RPMI7951 (cell line): Measurements from ENCODE around the gene MARF1. TPM values are rescaled to one million over a fixed set of nuclear protein-coding genes. Genes with fewer than 3 reads are reported as not detected.
A peak's percentile ranks its signal among the peaks of the same experiment; 100 is the strongest.
"Not testable (repeated sequence)": the region's sequence is repeated elsewhere in the genome, so short reads cannot be mapped to it uniquely, and the experiment has no call there.

Source experiments
- DNase-seq: peaks from one replicate; pipeline ENCODE4 v3.0.0-alpha.2; 2012; ENCODE audit warnings: low read depth
- total RNA-seq: library from RNA; depleted of rRNA; stranded (reverse); fragments of >200 nt; shearing (Covaris generic); gene quantifications from 2 replicates; pipeline ENCODE4 v1.2.3, GENCODE V29; 2014; rRNA removed

Gene MARF1
- total RNA-seq: 8.7 and 11.9 TPM in 2 replicates

GRCh38 chr16:15643048-15643945 lies at the start of gene MARF1:
Gene MARF1, minus strand, starts transcription at chr16:15643154. Its CDS starts 3,921 bp downstream, at chr16:15639233.
- peak; percentile 91 for DNase-seq

- not testable (repeated sequence) for DNase-seq
These were observed 49.6 kb upstream of the MARF1 start for GRCh38 chr16:15692508-15692907.

GRCh38 chr16:15691046-15691445 lies 48.1 kb upstream of the MARF1 start:
- no peak for DNase-seq

GRCh38 chr16:15690296-15690695 lies 47.3 kb upstream of the MARF1 start:
- no peak for DNase-seq

GRCh38 chr16:15689290-15689689 lies 46.3 kb upstream of the MARF1 start:
- DNase-seq: no peak

- no peak for DNase-seq
These were observed 43.3 kb upstream of the MARF1 start for GRCh38 chr16:15686287-15686686.

- peak; percentile 76 for DNase-seq
These were observed 39.2 kb upstream of the MARF1 start for GRCh38 chr16:15682105-15682570.

- DNase-seq: no peak
These were observed 34.5 kb upstream of the MARF1 start for GRCh38 chr16:15677447-15677846.

GRCh38 chr16:15676506-15676905 lies 33.6 kb upstream of the MARF1 start:
- no peak for DNase-seq

GRCh38 chr16:15674571-15674970 lies 31.6 kb upstream of the MARF1 start:
- no peak for DNase-seq

- DNase-seq: peak; percentile 96
These were observed 29.7 kb upstream of the MARF1 start for GRCh38 chr16:15672514-15673167.

GRCh38 chr16:15672127-15672513 lies 29.2 kb upstream of the MARF1 start:
- DNase-seq: not testable (repeated sequence)

GRCh38 chr16:15671530-15672117 lies 28.7 kb upstream of the MARF1 start:
- no peak for DNase-seq

GRCh38 chr16:15667091-15667742 lies 24.3 kb upstream of the MARF1 start:
- DNase-seq: no peak

- DNase-seq: no peak
These were observed 22.2 kb upstream of the MARF1 start for GRCh38 chr16:15665107-15665506.

- no peak for DNase-seq
These were observed 17.2 kb upstream of the MARF1 start for GRCh38 chr16:15660203-15660601.

GRCh38 chr16:15658556-15658955 lies 15.6 kb upstream of the MARF1 start:
- DNase-seq: no peak

GRCh38 chr16:15658149-15658548 lies 15.2 kb upstream of the MARF1 start:
- DNase-seq: no peak

GRCh38 chr16:15655561-15655960 lies 12.6 kb upstream of the MARF1 start:
- DNase-seq: not testable (repeated sequence)

GRCh38 chr16:15654591-15654990 lies 11.6 kb upstream of the MARF1 start:
- DNase-seq: no peak

GRCh38 chr16:15653227-15653626 lies 10.3 kb upstream of the MARF1 start:
- DNase-seq: peak; percentile 13
